COLO668 (cell line): ENCODE results near the gene ZNF827.
"Not testable (repeated sequence)": the region's sequence is repeated elsewhere in the genome, so short reads cannot be mapped to it uniquely, and the experiment has no call there.

Experiments used
- DNase-seq: peaks from one replicate; lab custom pipeline; 2025; ENCODE audit not compliant: unreplicated experiment; lab: John Stamatoyannopoulos, UW

ZNF827 gene

DNA sequence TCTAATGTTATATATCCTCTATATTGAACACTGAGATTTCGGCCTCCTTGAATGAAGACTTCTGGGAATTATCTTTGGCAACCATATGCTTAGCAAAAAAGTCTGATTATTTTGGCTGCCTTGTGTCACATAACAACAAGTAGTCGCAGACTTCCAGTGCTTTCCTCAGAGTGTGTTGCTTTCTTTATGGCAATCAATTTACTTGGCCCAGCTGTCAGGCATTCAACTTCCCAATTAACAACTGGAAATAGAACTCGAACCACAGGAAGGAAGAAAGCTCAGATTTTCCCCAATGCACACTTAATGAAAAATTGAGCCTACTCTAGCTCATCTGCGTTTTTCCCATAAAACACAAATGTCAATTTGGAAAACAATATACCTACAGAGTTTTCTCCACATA lies 71.6 kb downstream of the ZNF827 start:
- DNase-seq = no peak

DNA sequence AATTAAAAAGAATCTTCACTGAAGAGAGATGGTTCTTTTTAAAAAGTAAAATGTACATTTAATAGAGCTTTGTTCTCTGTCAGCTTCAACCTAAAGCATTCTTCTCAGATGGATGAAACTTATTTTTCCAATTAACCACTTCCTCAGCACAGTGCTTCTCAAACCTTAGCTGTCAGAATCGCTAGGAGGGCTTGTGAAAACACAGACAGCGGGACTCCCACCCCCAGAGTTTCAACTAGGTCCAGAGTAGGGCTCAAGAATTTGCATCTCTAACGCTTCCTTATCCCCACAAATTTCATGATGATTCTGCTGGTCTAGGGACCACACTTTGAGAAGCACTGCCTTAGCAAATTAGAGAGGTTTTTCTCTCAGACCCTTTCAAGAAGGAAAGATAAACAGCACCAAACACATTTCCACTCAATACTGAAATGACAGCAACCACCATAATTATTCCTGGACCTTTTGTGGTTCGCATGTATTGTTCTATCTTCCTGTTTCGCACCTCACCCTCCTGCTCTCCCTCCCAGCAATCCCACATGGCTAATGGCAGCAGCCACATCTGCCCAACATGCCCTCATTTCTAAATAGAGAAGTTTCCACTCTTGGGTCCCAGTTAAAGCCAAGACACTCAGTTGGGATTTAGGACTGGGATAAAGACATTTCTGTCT lies 73.2 kb downstream of the ZNF827 start:
- DNase-seq = no peak

DNA sequence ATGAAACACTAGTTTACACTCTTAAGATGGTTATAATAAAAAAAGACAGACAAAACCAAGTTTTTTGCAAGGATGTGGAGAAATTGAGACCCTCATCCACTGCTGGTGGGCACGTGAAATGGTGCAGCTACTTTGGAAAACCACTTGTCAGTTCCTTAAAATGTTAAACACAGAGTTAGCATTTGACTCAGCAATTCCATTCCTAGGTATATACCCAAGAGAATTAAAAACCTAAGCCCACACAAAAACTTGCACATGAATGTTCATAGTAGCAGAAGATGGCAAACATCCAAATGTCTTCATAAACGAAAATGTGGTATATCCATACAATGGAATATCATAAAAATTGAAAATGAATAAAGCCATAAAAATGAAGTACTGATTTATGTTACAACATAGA lies 75.4 kb downstream of the ZNF827 start:
- no peak for DNase-seq

DNA sequence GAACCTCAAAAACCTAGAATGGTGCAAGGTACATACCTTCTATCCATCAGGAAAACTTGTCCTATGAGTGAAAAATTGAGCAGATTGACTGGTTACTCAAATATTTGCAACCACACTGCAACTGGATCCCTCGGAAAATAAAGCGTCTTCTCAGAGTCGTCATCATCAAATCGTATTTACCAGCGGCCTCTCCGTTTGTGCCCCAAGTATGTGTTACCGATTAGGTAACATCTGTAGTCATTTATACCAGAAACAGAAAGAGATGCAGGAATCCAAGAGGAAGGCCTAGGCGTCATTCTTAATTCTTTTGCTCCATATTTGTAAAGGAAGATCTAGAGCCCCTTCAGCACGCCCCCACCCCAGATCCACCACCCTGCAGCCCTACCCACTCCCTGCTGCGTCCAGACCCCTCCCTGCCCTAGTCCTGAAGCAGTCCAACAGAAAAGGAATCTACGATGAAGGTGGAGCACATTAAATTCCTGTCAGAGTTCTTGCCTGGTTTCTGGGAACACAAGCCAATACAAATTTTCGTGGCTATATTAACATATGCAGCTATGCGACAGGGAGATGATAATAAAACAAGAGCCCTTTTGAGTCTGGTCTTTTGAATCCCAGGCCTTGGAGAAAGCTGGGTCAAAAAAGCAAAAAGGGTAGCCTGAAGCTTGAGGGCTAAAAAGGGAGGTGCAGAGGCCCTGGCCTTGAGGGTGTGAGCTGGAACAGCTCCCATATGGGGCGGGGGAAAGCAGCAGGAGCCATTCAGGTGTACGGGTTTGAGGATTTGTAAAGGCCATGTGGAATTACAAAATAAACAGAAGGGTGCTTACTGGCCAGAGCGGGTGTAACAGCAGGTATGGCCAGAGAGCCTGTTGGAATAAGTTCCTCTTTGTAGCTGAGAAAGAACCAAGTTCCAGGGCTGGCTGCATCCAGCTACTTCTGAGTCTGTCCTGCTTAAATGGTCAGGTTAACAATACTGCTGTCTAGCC lies 77.0 kb downstream of the ZNF827 start:
- peak; percentile 15 for DNase-seq

DNA sequence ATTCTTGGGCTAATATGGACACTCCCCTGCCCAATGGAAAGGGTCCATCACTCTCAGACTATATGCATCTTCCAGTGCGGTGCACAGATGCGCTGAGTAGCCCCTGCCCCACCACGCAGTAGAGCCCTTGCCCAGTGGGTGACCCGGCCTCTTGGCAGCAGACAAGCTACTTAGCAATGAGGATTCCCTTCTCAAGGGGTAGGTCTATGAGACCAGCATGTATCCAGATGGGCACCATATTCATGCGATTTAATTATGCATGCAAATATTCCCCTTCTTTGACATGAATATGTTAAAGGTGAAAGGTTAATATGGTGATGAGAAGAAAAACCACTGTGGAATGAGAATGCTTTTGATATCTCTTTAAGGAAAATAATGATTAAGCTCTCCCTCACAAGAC lies 77.7 kb downstream of the ZNF827 start:
- DNase-seq = no peak

DNA sequence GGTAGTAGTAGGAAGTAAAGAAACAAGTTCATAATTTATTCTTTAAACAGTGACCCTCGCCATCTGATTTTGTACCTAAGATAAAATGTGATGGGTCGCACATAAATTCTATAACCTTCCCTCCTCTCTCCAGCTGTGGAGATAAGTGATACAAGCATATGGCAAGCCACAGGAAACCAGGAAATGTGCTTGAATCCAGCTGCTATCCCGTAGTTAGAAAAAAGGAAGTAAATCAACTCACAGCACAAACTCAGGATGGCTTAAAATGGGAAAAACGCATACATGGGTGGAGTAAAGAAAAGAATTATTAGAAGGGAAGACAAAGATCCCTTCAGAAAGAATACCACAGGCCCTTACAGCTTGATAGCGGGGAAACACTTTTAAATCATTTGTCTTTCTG lies 78.2 kb downstream of the ZNF827 start:
- DNase-seq = no peak

DNA sequence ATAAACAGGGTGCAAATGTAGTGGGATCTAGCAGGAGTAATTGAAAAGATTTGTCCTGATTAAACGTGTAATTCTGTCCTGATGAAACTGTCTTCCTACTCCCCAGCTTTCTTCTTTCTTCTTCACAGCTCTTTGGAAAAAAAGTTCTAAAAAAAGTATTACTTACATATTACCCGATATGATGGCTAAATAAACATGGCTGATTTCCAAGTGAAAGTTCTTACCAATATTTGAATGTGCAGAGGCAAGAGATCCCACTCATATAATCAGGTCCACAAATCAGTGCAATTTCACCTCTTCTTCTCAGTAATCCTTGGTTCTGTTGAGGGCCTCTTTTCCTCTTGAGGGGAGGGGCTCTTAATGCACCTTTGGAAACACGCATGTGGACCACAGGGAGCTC lies 78.7 kb downstream of the ZNF827 start:
- no peak for DNase-seq

DNA sequence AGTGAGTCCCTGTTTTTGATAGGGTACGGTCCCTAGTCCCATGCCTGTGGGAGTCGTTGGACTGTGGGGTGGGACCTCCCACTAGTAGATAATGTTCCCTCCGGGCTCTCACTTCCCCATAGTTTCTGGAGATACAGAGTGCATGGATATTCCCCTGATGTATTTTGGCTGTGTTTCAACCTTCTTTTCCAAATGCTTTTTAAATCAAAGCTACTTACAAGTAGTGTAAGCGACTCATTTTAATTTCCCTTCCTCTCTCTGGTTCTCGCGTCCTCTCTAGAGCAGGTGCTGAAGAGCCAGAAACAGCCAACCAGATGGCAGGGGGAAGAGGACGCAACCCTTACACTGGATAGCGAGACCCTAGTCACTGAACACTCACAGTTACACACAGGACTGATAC lies 79.2 kb downstream of the ZNF827 start:
- no peak for DNase-seq

DNA sequence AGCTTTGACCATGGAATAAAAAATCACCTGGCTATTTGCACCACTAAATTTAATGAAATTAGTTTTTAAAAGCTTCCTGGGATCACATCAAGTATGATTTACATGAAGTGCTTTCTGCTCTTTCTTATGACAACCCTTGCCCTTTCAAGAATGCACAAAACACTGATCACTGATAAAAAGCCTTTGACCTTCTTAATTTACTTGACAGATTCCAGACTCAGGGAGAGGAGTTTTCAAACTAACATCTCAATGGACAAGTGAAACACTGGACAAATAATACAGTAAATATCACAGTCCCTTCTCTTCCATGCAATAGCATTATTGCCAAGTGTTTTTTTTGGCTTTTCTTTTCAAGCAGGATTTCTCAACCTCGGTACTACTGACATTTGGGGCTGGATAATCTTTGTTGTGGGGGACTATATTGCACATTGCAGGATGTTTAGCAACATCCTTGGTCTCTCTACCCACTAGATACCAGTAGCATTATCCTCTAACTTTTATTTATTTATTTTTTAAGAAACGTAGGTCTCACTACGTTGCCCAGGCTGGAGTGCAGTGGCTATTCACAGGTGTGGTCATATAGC lies 86.3 kb downstream of the ZNF827 start:
- DNase-seq = no peak

DNA sequence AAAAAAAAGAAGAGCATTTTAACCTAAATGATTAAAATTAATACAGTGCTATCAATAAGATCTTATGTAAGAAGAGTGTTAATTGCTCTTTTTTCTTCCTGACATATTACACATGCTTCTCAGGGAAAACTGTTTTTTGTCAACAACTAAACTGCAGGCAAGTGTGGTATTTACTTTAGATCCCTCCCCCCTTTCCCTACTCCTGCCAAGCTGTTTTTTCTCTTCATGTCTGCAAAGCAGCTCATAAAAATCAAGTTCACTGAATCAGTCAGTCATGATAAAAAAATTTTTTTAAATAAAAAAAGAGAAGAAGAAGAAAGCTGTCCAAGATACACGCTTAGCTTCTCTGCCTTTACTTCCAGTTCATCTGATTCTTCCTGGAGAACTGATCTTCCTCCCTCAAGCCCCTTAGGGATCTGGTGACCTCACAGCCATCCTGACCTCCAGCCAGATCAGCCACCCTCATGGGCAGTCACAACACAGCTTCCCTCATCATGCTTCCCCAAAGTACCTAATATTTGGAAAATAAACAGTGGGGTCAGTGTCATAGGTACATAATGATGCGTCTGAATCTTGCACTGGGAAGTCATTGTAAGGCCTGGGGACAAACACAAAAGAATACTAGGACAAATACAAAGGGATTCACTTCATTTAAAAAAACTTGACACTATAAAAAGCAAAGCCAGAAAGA lies 87.0 kb downstream of the ZNF827 start:
- no peak for DNase-seq

DNA sequence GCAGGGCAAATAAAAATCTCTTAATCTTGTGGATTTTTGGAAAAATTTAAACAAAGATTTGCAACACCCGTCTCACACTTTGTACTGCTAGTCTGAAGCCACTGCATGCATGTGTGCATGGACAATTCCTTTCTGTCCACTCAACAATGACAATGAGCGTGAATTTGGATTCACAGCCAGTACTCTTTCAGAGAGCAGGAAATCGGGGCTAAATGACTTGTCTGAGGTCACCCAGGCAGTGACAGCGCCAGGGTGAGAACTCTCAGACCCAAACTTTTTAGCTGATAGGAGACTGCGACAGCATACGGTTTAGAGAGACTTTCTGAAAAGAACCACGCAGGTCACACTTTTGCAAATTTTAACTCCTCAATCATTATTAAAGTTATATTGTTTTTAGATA lies 90.9 kb downstream of the ZNF827 start:
- DNase-seq = no peak

DNA sequence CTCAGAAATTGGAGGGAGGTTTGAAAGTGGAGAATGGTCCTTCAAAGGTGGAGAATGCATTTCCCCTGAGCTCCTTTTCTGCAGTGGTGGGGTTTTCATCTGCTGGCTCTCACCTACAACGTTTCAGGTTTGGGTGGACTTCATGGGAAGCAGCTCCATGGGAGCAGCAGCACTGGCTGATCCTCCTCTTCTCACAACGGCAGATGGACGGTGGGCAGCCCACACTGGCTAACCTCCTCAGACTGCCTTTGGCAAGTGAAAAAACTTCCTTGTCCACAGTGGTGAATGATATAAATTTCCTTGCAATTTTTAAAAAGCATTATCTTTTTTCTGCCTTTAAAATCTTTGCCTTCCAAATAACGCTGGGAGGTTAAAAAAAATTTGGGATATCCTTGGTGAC lies 93.5 kb downstream of the ZNF827 start:
- DNase-seq = no peak

DNA sequence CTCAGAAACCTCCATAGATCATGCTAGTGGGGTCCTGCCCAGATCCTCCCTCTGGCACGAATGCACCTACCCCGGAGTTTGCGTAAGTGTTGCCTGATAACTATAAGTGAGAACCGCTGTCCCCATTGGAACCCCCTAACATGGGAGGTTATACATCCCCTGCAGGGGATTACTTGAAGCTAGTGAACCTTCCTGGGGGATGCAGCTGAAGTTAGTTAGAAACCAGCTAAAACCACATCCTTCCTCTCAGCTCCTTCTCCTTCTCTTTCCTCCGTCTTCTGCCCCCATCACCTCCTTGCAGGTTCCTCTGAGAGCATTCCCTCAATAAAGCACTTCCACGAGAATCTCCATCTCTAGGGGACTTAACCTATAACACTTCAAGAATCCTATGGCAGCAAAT lies 95.0 kb downstream of the ZNF827 start:
- DNase-seq = no peak

DNA sequence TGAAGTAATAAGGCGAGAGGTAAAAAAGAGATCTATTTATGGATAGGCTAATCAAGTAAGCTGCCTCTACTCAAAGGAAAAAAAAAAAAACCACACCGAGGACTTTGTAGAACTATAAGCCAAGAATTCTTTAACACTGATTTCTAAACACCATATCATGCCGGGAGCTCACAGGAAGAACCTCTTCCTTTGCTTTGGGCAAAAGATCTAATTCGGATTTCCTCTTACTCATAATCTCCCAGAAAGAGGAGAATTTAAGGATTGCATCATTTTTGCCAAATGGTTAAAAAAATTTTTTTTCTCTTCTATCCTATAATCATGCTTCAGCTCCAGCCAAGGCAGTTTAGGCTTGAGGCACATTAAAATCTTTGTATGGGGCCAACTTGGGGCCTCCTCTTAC lies 95.5 kb downstream of the ZNF827 start:
- DNase-seq = no peak

DNA sequence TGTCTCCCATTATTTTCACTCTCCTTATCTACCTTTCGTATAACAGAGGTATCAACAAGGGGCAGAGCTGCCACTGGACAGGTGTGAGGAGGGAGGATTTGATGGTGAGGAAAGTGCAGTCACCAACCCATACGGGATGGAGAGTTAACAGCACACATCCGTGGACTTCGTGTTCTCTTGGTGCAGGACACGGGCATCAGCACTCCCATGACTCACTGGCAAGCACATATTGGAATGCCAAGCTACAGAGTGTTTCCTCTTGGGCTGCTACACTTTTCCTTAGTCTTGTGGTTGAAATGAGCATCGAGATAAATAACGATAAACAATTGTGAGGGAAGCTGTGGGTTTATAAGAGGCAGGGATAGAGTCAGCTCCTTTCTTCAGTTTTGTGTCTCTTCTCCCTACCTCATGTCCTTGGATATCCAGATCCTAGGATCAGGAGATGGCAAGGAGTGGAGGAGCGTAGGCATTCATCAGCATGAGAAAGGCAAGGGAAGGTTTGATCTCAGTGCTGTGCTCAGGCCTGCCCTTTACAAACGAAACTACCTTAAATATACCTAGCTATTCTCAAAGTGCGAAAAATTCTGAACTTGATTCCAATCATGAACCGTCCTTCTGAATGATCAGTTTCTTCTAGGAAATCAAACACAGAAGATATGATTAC lies 96.3 kb downstream of the ZNF827 start:
- DNase-seq = no peak

DNA sequence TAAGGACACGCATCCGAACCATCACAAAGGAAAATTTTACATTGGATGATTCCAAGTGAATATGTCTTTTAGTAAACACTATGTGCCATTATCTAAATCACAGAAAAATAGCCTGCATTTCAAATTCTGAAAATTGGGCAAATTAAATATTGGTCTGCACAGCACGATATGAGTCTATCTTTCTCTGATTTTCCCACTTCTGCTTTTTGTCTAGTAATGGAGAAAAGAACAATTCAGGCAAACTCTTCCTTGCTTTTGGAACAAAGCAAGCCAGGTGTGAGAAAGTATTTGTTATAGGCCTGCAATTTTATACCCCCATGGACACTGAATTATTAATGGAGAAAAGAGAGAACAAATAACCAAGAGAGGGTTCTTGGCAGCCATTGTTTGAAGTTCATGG lies 97.8 kb downstream of the ZNF827 start:
- no peak for DNase-seq

DNA sequence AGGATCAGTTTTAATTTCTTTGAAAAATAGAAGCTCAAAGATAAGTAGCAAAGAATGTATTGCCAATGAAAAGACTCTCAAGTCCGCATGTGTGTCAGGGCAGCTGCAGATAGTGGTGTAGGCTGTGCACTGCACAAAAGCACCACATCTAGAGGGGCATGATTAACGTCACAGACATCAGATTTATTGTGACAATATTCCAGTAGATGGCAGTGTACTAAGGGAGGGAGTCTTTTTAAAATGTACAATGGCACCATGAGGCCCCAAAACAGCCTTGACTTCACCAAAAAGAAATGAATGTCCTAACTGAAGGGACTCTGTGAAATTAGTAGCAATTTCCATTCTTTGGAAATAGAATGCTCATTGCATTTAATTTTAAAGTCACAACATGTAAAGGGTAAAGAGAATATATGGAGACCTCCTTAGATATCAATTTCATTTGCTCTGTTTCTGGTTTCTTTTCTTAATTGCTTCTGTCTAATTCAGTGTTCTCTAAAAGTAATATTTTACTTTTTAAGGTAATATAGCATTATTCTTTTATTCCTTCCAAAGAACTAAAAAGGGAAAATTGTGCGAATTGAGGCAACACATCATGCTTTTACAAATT lies 98.4 kb downstream of the ZNF827 start:
- no peak for DNase-seq

DNA sequence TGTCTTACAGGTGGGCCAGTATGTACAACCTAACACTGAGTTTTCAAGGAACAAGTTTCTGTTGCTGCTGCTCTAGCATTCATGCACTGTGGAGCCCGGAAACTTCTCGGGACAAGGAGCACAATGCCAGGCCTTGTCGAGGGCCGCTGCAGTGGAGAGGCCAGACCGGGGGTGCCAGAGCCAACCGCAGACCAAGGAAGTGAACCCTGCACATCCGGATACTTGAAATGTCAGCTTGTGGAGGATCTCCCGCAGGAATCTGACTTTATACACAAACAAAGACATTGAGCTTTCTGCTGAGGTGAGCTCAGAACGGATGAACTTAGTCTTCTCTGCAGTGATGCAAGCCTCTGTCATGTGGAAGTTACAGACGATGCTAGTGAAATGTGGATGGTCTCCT lies 99.5 kb downstream of the ZNF827 start:
- no peak for DNase-seq

DNA sequence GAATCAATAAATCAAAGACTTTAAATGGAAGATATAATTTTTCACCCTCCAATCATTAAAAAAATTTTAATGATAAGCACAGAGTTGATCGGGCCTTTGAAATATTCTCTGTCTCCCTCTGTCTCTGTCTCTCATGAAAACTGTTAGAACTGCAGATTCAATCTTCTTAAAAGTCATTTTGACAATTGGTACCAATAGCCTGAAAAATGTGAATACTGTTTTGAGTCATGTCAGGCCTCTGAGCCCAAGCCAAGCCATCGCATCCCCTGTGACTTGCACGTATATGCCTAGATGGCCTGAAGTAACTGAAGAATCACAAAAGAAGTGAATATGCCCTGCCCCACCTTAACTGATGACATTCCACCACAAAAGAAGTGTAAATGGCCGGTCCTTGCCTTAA lies 106.2 kb downstream of the ZNF827 start:
- DNase-seq = not testable (repeated sequence)

DNA sequence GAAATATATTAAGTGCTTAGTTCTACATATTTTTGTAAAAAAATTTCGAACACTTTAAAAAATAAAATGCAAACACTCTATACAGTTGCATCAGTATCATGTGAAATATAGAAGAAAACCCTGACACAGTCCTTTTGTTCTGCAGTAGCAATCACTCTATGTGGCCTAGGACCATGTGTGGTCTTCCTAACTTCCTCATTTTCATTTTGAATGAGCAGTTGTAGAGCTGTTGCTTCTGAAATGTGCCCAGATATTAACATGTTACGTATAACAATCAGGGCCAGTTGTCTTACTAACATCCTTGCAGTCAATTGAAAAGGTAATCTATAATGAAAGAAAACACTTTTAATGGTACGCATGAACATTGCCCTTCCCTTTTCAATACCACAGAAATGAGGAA lies 107.9 kb downstream of the ZNF827 start:
- DNase-seq = no peak
